Measurements from ENCODE around the gene NR0B1. TPM values are rescaled to one million over a fixed set of nuclear protein-coding genes. Genes with fewer than 3 reads are reported as not detected.

Gene NR0B1
- 0.90 and 1.7 TPM in 2 replicates for total RNA-seq (ENCODE audit: low replicate concordance)

GRCh38 chrX:30309139-30309571 lies at the start of gene NR0B1:
TSS of gene NR0B1 (minus strand) at chrX:30309390. CDS start at chrX:30309363, 27 bp downstream.
- no peak for TF ChIP-seq CTCF (IDR thresholded peaks at IDR 0.05; ENCODE audit: insufficient read depth, low read length)
- peak within 1 kb of the TSS; percentile 22 for H3K4me3 ChIP-seq (ENCODE audit: low read depth, low read length)
- no peak for DNase-seq (ENCODE audit: low read depth)

- TF ChIP-seq CTCF (IDR thresholded peaks at IDR 0.05; ENCODE audit: insufficient read depth, low read length), result no peak
- no peak overlapping the region for H3K4me3 ChIP-seq (ENCODE audit: low read depth, low read length)
- no peak for DNase-seq (ENCODE audit: low read depth)
Observed at GRCh38 chrX:30349946-30350345, 40.8 kb upstream of the NR0B1 start.

- no peak overlapping the region for H3K4me3 ChIP-seq (ENCODE audit: low read depth, low read length)
- TF ChIP-seq CTCF (IDR thresholded peaks at IDR 0.05; ENCODE audit: insufficient read depth, low read length), result no peak
- no peak for DNase-seq (ENCODE audit: low read depth)
Observed at GRCh38 chrX:30343206-30343605, 34.0 kb upstream of the NR0B1 start.

- no peak for TF ChIP-seq CTCF (IDR thresholded peaks at IDR 0.05; ENCODE audit: insufficient read depth, low read length)
- no peak overlapping the region for H3K4me3 ChIP-seq (ENCODE audit: low read depth, low read length)
- DNase-seq (ENCODE audit: low read depth), result no peak
Observed at GRCh38 chrX:30340753-30341152, 31.6 kb upstream of the NR0B1 start.

GRCh38 chrX:30327762-30328161 lies 18.6 kb upstream of the NR0B1 start:
- TF ChIP-seq CTCF (IDR thresholded peaks at IDR 0.05; ENCODE audit: insufficient read depth, low read length), result peak; percentile 18
- H3K4me3 ChIP-seq (ENCODE audit: low read depth, low read length), result no peak overlapping the region
- no peak for DNase-seq (ENCODE audit: low read depth)

GRCh38 chrX:30317308-30317707 lies 8.1 kb upstream of the NR0B1 start:
- H3K4me3 ChIP-seq (ENCODE audit: low read depth, low read length), result no peak overlapping the region
- no peak for TF ChIP-seq CTCF (IDR thresholded peaks at IDR 0.05; ENCODE audit: insufficient read depth, low read length)
- DNase-seq (ENCODE audit: low read depth), result no peak

- no peak for TF ChIP-seq CTCF (IDR thresholded peaks at IDR 0.05; ENCODE audit: insufficient read depth, low read length)
- H3K4me3 ChIP-seq (ENCODE audit: low read depth, low read length), result no peak overlapping the region
- DNase-seq (ENCODE audit: low read depth), result no peak
Observed at GRCh38 chrX:30313322-30313721, 4.1 kb upstream of the NR0B1 start.
